Measurements from ENCODE around the gene RPTOR.
A peak's percentile ranks its signal among the peaks of the same experiment; 100 is the strongest.

Gene RPTOR

GRCh38 chr17:80885947-80886582, 341.4 kb downstream of the RPTOR start:
- DNase-seq, result no peak

GRCh38 chr17:80886641-80887573, 342.3 kb downstream of the RPTOR start:
- no peak for DNase-seq

- no peak for DNase-seq
These were observed 343.1 kb downstream of the RPTOR start for GRCh38 chr17:80887639-80888175.

- DNase-seq, result no peak
These were observed 343.9 kb downstream of the RPTOR start for GRCh38 chr17:80888276-80889160.

- peak in 1 of 2 donors; percentile 29 for DNase-seq
These were observed 344.9 kb downstream of the RPTOR start for GRCh38 chr17:80889231-80890195.

GRCh38 chr17:80890196-80890920, 345.7 kb downstream of the RPTOR start:
- DNase-seq, result no peak

- no peak for DNase-seq
These were observed 346.3 kb downstream of the RPTOR start for GRCh38 chr17:80890921-80891396.

GRCh38 chr17:80891397-80892018, 346.9 kb downstream of the RPTOR start:
- peak; percentile 46 to 75 for DNase-seq

GRCh38 chr17:80892019-80892855, 347.6 kb downstream of the RPTOR start:
- peak; percentile 60 to 66 for DNase-seq

- DNase-seq, result no peak
These were observed 348.4 kb downstream of the RPTOR start for GRCh38 chr17:80892900-80893603.

- DNase-seq, result no peak
These were observed 349.2 kb downstream of the RPTOR start for GRCh38 chr17:80893604-80894438.

- no peak for DNase-seq
These were observed 349.7 kb downstream of the RPTOR start for GRCh38 chr17:80894439-80894721.

- no peak for DNase-seq
These were observed 350.1 kb downstream of the RPTOR start for GRCh38 chr17:80894726-80895125.

- DNase-seq, result no peak
These were observed 350.7 kb downstream of the RPTOR start for GRCh38 chr17:80895366-80895765.

GRCh38 chr17:80898716-80899115, 354.1 kb downstream of the RPTOR start:
- DNase-seq, result no peak

- peak; percentile 54 to 82 for DNase-seq
These were observed 355.0 kb downstream of the RPTOR start for GRCh38 chr17:80899402-80900268.

GRCh38 chr17:80901319-80901718, 356.7 kb downstream of the RPTOR start:
- no peak for DNase-seq

All from CD4-positive, alpha-beta T cell treated with Interferon alpha-2 for 1 hour (primary cell).